HepG2 (cell line): ENCODE data around the gene TRIM7.

Experiments
- EP300 ChIP-seq, 3 experiments: sonication (generic) in 1 of 3; formaldehyde crosslinking in 1 of 3; IDR thresholded peaks; 2 replicates each; pipeline versions ENCODE4 v1.5.1 to v1.6.1; 2011 to 2020; ENCODE audit warnings: low read depth in 2 of 3, low read length in 2 of 3, borderline replicate concordance in 1 of 3, improper control_type of control experiment in 1 of 3, mild to moderate bottlenecking in 1 of 3, missing genetic modification reagents in 1 of 3, moderate library complexity in 1 of 3
- EZH2 ChIP-seq: conservative IDR thresholded peaks from 2 replicates; pipeline ENCODE4 v1.6.1; 2012; ENCODE audit warnings: mild to moderate bottlenecking, low read depth, low read length, moderate library complexity
- POLR2AphosphoS2 ChIP-seq: IDR thresholded peaks from 2 replicates; pipeline ENCODE4 v1.6.1; 2011; ENCODE audit warnings: low read depth, low read length, improper control_type of control experiment
- PTBP1 ChIP-seq: fragments of 200-400 bp; formaldehyde crosslinking; IDR thresholded peaks from 2 replicates; pipeline ENCODE4 v1.6.1; 2018; ENCODE audit warnings: low read length, low read depth; ENCODE audit not compliant: poor library complexity, severe bottlenecking
- YY1 ChIP-seq: IDR thresholded peaks from 2 replicates; pipeline ENCODE4 v1.6.1; 2011; ENCODE audit warnings: low read length, low read depth, moderate library complexity, mild to moderate bottlenecking; ENCODE audit not compliant: insufficient read depth, insufficient replicate concordance
- ZBTB1 ChIP-seq: sonication (generic); formaldehyde crosslinking; IDR thresholded peaks from 2 replicates; pipeline ENCODE4 v1.4.0; 2020; ENCODE audit warnings: missing genetic modification reagents, borderline replicate concordance
- ZNF550 ChIP-seq: sonication (generic); formaldehyde crosslinking; IDR thresholded peaks from 2 replicates; pipeline ENCODE4 v1.4.0; 2020; ENCODE audit warnings: mild to moderate bottlenecking, missing genetic modification reagents, borderline replicate concordance
- ZNF703 ChIP-seq: sonication (generic); formaldehyde crosslinking; IDR thresholded peaks from 2 replicates; pipeline ENCODE4 v1.5.1; 2020; ENCODE audit warnings: missing genetic modification reagents, mild to moderate bottlenecking, moderate library complexity, borderline replicate concordance
- ZNF720 ChIP-seq: sonication (generic); formaldehyde crosslinking; IDR thresholded peaks from 2 replicates; pipeline ENCODE4 v1.4.0; 2020; ENCODE audit warnings: missing genetic modification reagents
- ZNF788 ChIP-seq: sonication (generic); formaldehyde crosslinking; IDR thresholded peaks from 2 replicates; pipeline ENCODE4 v1.5.0; 2020; ENCODE audit warnings: mild to moderate bottlenecking, missing genetic modification reagents, borderline replicate concordance
- TF ChIP-seq, protein P1 (sequence below): sonication (generic); formaldehyde crosslinking; IDR thresholded peaks from 2 replicates; pipeline ENCODE4 v1.5.0; 2020; ENCODE audit warnings: missing genetic modification reagents
- TF ChIP-seq, protein P2 (sequence below): sonication (generic); formaldehyde crosslinking; IDR thresholded peaks from 2 replicates; pipeline ENCODE4 v1.4.0; 2020; ENCODE audit warnings: low read depth, mild to moderate bottlenecking, missing genetic modification reagents

GRCh38 chr5:181217111-181217802, 12.3 kb upstream of the TRIM7 start:
- TF ChIP-seq EP300 (IDR thresholded peaks at IDR 0.05; ENCODE audit: low read depth in 2 of 2, low read length in 2 of 2) = no peak
- TF ChIP-seq EP300 (CRISPR knock-in tag; IDR thresholded peaks at IDR 0.05; ENCODE audit: borderline replicate concordance) = no peak
- TF ChIP-seq PTBP1 = no peak
- TF ChIP-seq ZNF788 (CRISPR knock-in tag) = no peak; the same call in 1 of the 2 replicates
- no peak for TF ChIP-seq ZNF703 (CRISPR knock-in tag)
- no peak for TF ChIP-seq EZH2
- TF ChIP-seq, protein P1, sequence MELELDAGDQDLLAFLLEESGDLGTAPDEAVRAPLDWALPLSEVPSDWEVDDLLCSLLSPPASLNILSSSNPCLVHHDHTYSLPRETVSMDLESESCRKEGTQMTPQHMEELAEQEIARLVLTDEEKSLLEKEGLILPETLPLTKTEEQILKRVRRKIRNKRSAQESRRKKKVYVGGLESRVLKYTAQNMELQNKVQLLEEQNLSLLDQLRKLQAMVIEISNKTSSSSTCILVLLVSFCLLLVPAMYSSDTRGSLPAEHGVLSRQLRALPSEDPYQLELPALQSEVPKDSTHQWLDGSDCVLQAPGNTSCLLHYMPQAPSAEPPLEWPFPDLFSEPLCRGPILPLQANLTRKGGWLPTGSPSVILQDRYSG (CRISPR knock-in tag) = no peak
- TF ChIP-seq ZNF720 (CRISPR knock-in tag) = no peak
- TF ChIP-seq POLR2AphosphoS2 = no peak
- TF ChIP-seq, protein P2, sequence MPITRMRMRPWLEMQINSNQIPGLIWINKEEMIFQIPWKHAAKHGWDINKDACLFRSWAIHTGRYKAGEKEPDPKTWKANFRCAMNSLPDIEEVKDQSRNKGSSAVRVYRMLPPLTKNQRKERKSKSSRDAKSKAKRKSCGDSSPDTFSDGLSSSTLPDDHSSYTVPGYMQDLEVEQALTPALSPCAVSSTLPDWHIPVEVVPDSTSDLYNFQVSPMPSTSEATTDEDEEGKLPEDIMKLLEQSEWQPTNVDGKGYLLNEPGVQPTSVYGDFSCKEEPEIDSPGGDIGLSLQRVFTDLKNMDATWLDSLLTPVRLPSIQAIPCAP (CRISPR knock-in tag) = no peak
- no peak for TF ChIP-seq ZNF550 (CRISPR knock-in tag)
- TF ChIP-seq YY1 = no peak
- no peak for TF ChIP-seq ZBTB1 (CRISPR knock-in tag)
